Measurements from ENCODE around the gene CDH22.
A peak's percentile ranks its signal among the peaks of the same experiment; 100 is the strongest.

CDH22 gene

DNA sequence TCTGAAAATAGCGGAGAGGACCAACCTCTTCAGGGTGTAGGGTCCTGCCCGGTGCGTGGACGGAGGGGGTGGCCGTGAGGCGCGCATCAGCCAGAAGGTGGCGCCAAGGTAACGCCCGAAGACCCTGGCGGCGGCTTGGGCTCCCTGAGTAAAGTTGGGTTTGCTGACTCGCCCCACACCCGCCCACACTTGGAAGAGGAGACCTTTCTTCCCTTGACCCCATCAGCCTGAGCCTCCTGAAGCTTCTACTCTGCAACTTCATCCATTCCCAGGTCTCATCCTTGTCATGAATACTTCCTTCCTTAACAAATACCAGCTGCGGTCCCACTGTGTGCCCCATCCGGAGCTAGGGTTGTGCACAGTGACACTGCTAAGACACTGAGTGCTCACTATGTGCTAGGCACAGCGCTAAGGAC, 175.6 kb downstream of the CDH22 start:
- TF ChIP-seq, protein P1, sequence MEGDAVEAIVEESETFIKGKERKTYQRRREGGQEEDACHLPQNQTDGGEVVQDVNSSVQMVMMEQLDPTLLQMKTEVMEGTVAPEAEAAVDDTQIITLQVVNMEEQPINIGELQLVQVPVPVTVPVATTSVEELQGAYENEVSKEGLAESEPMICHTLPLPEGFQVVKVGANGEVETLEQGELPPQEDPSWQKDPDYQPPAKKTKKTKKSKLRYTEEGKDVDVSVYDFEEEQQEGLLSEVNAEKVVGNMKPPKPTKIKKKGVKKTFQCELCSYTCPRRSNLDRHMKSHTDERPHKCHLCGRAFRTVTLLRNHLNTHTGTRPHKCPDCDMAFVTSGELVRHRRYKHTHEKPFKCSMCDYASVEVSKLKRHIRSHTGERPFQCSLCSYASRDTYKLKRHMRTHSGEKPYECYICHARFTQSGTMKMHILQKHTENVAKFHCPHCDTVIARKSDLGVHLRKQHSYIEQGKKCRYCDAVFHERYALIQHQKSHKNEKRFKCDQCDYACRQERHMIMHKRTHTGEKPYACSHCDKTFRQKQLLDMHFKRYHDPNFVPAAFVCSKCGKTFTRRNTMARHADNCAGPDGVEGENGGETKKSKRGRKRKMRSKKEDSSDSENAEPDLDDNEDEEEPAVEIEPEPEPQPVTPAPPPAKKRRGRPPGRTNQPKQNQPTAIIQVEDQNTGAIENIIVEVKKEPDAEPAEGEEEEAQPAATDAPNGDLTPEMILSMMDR (conservative IDR thresholded peaks at IDR 0.05): peak; percentile 97
- no peak overlapping the region for H3K27ac ChIP-seq

DNA sequence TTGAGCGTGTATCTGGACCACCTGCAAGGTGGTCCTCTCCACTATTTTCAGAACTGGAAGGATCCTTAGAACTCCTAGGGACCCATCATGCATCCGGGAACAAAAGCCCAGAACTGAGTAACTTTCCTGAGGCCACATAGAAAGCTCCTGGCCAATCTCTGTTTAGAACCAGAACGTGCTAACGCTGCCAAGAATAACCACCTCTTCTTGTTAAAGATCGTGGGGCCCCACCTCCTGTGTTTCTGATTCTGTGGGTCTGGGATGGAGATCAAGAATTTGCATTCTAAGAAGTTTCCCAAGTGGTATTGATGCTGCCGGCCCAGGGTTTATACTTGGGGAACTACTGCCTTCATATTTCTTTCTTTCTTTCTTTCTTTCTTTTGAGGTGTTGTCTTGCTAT, 176.9 kb downstream of the CDH22 start:
- no peak overlapping the region for H3K27ac ChIP-seq
- TF ChIP-seq, protein P1 (conservative IDR thresholded peaks at IDR 0.05): no peak

DNA sequence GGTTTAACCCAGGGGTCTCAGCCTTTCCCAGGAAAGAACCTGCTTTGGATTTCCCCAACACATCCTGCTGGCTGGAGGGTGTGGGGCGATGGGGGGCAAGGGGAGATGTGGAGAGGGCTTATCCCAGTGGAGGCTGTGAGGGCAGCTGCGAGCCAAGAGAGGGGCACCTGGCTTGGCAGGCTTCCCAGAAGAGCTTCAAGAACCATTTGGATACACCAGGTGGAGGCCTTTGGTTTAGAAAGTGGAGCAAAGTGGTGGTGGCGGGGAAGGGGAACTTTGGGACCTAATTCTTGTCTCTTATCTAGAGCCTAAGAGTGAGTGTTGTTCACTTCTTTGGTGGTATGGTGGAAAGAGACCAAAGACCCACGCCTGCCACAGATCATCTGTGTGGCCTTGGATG, 177.8 kb downstream of the CDH22 start:
- TF ChIP-seq, protein P1 (conservative IDR thresholded peaks at IDR 0.05): no peak
- H3K27ac ChIP-seq: no peak overlapping the region

DNA sequence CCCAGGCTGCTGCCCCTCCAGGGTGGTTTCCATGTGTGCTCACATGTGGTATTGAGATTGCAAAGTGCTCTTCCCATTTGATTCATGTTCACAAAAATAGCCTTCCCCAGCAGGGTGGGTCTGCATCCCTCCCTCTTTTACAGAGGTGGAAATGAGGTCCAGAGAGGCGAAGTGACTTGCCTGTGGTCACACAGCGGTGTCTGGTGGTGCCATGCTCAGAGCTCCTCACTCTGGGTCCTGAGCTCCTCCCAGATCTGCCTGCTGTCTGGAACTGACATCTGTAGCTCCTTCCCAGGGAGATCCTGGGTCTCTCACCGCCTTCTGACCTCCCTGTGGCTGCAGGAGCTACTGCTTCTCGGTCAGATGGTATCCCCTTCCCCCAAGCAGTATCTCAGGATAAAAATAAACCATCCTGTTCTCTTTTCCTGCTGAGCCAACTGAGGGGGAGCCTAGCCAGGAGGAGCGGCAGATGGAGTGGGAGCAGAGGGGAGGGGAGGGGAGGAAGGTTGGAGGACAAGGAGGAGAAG, 178.3 kb downstream of the CDH22 start:
- TF ChIP-seq, protein P1 (conservative IDR thresholded peaks at IDR 0.05): no peak
- H3K27ac ChIP-seq: no peak overlapping the region

DNA sequence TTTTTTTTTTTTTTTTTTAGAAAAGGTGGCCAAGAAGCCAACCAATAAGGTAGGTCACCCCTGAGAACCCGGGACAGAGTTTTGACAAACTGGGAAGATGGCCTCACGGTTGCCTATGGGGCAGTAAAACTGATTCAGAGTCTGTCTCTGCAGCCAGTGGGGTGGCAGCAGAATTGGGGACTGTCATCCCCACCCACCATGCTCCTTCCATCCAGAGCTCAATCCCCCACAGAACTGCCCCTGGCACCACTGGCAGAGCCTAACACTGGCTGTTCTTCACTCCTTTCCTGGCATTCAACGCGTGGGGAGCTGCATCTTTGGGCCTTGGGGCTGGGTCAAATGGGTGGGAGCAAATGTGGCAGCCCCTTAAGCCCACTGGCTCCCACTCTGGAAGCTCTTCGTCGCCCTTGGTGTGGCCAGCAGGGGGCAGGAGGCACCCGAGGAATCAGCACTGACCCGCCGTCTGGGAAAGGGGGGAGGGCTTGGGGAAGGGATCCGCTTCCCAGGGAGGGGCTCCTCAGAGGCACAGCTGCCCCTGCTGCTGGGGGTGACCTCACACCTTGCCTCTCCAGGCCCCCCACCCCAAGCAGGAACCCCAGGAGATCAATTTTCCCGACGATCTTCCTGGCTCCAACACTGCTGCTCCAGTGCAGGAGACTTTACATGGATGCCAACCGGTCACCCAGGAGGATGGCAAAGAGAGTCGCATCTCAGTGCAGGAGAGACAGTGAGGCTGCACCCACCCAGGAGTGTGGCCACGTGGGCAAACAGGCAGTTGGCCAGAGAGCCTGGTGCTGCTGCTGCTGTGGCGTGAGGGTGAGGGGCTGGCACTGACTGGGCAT, 179.8 kb downstream of the CDH22 start:
- TF ChIP-seq, protein P1 (conservative IDR thresholded peaks at IDR 0.05): peak; percentile 83
- H3K27ac ChIP-seq: no peak overlapping the region

DNA sequence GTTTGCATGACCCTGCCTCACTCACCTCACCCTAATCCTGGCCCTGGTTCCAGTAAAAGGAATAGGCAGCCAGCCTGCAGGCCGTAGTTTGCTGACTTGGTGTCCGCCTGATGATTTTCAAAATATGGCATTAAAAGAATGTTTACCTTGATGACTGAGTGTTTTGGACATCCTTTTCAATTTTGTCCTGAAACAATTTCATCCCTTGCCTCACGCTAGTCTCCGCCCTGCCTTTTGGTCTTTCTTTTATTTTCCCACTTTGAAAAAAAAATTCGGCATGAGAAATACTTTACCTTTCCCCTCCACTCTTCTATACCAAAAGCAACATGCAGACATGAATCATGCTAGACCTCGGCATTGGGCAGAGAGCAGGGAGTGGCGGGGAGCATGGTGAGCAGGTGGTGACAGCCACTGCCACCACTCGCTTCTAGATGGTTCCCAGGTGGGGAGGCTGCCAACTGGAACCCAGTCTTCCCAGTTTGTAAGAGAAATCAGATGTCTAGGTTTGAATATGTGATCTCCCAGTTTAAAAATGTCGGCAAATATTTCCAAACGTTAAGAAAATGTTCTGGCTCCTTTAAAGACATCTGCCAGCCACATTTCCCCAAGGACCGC, 180.8 kb downstream of the CDH22 start:
- no peak overlapping the region for H3K27ac ChIP-seq

More for the DNA sequence above, 180.8 kb downstream of the CDH22 start:
- TF ChIP-seq, protein P1 (conservative IDR thresholded peaks at IDR 0.05): no peak

All from VCaP (cell line).